NCI-H748 (cell line): ENCODE data around the gene SEMA6A.
A peak's percentile ranks its signal among the peaks of the same experiment; 100 is the strongest.

Experiments used
- DNase-seq: peaks from one replicate; lab custom pipeline; 2025; ENCODE audit not compliant: unreplicated experiment; lab: John Stamatoyannopoulos, UW

SEMA6A gene

GRCh38 chr5:116442931-116443551 lies 131.6 kb downstream of the SEMA6A start:
- peak; percentile 24 for DNase-seq

DNA sequence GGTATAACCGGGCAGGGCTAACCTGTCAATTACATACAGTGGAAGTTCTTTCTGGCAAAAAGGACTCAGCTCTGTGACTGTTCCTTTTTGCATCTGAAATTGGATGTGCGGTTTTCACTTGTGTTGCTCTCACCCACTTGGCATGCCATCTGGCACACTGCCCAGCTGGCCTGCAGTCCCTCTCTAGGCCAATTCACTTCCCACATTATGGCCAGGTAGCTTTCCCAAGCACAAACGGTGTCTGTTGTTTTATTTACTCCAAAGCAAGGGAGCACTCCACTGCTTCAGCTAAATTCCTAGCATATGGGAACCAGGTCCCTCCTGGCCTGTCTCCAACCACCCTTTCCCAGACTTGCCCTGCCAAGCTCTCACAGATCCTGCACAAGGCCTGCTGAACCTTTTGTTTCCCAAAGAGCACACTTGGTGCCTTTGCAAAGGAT lies 132.5 kb downstream of the SEMA6A start:
- DNase-seq, result peak; percentile 90

DNA sequence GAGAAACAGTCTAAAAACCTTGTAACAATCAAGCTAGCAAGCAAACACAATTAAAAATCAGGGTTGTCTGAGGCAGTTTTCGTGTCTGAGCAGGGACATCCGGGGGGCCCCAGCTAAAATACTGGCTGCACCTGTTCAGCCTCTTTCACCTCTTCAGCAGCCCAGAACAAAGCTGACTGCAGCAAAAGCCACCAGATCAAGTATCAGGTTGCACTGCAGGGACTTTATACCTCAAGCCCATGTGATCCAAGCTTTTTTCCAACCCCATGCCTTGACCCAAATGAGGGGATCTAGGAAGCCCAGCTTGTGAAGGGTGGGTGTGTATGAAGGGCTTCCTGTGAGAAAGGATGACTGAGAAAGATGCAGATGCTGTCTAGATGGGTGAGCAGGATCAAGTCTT lies 133.4 kb downstream of the SEMA6A start:
- peak; percentile 96 for DNase-seq

DNA sequence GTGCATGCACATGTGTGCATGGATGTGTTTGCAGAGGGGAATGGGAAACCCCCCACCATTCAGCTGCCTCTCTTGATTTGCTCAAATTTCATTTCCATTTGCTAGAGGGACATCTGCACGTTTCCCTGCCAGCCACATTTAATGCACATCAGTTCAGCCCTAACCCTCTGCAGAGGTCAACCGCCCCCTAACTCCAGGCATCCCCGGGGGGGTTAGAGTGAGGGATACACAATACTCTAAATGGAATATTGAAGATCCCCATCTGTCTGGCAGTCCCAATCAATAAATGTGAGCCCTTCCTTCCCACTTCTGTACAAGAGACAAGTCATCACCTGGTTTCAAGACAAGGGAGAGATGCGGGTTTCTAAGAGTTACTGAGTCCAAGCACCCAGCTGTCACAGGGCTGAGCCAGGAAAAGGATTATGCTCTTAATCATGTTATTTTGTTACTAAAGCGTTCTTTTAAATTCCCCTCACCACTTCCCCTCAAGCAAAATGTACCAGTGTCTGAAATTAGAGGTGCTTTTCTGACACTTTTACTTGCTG lies 134.1 kb downstream of the SEMA6A start:
- peak; percentile 53 for DNase-seq

- no peak for DNase-seq
Measured at GRCh38 chr5:116439905-116440304, 134.7 kb downstream of the SEMA6A start.

DNA sequence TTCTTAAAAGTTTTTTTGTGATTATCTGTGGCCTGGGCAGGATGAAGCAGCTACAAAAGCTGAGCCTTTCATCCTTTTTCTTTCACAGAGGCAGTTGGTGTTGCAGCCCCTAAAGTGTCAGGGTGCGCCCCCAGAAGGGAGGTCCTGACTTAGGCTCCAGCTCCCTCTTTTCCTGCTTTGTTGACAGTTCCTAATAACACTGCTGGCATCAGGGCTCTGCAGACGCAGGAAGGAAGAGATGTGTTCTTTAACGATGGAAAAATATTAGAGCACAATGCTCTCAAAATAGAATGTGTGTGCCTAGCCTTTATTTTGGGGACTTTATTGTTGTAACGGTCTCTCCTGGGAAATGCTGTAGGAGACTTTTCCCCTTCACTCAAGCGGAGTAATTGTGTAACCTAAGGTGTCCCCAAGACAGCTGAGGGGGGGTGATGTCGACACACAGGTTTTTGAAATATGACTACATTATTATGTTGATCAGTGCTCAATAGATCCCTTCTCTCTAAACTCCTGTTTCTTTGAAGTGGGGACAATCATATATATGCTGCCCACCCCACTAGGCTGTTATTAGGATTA lies 135.6 kb downstream of the SEMA6A start:
- DNase-seq, result no peak

GRCh38 chr5:116437922-116438578 lies 136.6 kb downstream of the SEMA6A start:
- peak; percentile 8 for DNase-seq

DNA sequence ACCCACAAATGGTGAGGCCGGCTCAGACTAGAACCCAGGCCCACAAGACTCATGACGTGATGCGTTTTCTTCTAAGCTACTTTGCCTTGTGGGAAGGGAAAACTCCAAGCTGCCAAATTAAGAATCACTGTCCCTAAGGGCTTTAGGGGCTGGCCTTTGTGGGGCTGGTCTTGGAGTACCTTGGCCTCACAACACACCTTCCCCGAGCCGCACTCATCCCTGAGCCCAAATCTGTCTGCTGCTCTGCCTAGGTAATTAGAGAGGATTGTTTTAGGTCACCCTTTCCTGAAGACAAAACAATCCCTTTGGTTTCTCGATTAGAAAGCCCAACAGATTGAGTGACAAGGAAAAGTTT lies 137.3 kb downstream of the SEMA6A start:
- no peak for DNase-seq

- DNase-seq, result no peak
Measured at GRCh38 chr5:116436674-116437350, 137.8 kb downstream of the SEMA6A start.

- DNase-seq, result no peak
Measured at GRCh38 chr5:116428966-116429365, 145.7 kb downstream of the SEMA6A start.

DNA sequence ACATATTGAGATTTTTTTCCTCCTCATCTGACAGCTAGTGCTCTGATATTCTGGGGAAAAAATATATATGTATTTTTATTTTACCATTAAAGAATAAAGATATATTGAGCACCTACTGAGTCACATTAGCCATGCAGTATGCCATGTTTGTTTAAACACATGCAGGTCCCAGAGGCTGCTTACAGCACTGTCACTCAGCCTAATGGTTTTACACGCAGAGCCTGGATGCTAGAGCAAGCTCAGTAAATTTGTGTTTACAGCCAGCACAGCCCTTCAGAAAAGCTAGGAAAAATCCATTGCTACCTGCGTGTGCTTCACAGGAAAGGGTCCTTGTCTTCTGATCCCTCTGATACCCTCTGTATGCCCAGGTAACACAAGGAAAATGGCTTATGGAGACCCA lies 146.2 kb downstream of the SEMA6A start:
- no peak for DNase-seq

GRCh38 chr5:116424951-116425350 lies 149.7 kb downstream of the SEMA6A start:
- DNase-seq, result no peak

DNA sequence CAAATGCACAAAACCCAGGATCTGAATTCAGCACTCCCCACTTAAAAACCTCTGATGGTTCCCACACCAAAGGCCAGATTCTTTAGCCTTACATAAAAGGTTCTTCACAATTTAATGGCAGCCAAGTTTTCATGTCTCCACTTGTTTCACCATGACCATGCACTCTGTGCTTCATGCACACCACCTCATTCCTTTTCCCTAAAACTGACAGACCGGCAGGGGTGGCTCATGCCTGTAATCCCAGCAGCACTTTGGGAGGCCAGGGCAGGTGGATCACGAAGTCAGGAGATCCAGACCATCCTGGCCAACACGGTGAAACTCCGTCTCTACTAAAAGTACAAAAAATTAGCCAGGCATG lies 150.4 kb downstream of the SEMA6A start:
- DNase-seq, result no peak

DNA sequence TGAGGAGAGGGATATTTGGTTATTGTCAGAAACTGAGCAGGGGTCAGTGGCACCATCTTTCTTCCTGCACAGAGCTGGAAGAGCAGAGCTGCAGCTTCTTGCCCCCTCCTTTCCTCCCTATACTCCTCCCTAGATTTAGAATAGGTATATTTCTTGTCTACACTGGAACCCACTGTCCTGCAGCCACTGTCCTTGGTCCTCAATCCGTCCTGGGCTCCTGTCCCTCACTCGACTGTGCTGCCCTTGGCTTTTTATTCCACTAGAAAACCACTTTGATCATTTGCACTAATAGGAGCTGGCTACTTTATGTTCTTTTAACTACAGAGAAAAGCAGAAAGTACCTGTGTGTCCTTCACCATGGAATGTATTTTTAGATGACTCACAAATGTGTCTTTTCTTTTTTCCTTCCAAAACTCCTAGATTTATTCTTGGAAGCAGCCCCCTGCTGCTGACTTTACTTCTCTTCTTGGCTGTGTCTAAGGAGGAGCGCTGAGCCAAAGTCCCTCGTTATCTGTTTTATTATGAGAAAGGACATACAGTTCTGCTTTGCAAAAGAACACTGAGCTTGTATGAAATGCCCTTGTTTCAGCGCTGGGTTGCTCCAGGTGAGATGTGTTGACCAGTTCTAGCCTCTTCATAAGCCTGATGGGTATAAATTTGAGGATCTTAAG lies 150.9 kb downstream of the SEMA6A start:
- no peak for DNase-seq

DNA sequence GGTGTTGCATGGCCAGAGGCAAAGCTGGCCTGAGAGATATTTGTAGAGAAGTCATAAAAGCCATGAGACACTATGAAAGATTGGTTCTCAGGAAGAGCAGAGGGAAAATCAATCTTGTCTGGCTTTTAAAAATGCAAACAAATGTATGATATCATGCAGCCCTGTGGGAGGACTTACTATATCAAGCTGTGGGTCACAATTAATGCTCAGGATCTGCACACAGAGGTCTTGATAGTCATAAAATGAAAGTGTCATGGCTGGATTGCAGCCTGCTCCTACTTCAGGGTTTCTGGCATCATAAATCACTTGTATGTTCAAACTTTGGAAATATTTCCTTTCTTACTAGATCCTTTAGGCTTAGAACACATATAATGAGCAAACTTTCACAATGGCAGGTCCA lies 151.5 kb downstream of the SEMA6A start:
- no peak for DNase-seq

- DNase-seq, result no peak
Measured at GRCh38 chr5:116421080-116421629, 153.5 kb downstream of the SEMA6A start.

DNA sequence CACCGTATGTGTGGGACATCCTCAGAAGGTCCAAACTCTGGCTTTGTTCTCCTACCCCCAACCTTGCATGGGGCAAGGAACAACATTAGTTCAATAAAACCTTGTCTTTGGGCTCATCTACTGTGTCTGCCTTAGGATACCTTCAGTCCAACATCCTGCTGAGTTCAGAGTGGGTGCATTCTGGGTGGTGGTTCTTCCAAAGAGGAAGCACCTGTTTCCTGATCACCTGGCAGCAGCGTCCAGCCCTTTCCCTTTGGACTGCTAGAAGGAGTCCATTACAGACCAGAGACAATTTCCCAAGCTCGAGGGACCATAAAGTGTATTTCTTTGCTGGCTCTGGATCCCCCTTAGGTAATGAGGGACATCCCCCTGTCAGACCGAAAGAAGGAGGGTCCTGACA lies 154.1 kb downstream of the SEMA6A start:
- DNase-seq, result no peak

GRCh38 chr5:116419258-116419657 lies 155.4 kb downstream of the SEMA6A start:
- DNase-seq, result no peak

- no peak for DNase-seq
Measured at GRCh38 chr5:116418774-116419173, 155.8 kb downstream of the SEMA6A start.

DNA sequence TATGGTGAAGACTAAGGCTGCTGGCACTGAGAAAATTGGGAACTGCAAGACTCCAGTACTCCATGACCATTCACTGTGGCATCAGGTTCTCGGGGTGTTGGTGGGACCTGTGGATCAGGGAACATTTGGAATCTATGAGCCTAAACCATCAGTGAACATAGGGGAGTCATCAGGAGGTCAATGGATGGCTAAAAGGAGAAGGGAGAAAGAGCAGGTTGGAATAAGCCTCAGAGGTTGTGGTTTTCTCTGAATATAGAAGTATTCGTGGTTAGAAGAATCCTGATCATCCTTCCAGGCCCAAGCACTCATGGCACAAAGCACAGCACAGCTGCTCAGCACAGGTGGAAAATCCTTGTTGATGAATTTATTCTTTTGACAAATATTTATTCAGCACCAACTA lies 156.6 kb downstream of the SEMA6A start:
- DNase-seq, result no peak

DNA sequence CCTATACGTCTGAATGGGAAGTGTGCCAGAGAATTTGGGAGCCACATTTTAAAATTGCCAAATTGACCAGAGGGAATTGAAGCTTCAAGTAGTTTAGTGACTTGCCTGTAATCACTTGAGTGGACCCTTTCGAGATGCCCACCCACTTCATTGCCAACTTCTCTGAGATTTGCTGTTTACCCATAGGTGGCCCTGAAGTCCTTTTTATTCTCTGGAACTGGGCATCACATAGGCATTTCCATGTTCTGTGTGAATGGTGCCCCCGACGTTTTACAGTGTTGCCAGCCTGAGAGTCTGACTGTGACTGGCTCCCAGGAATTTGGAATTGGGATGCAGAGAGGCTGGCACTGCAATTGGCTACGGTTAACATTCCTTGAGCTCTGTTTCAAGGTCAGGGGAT lies 158.6 kb downstream of the SEMA6A start:
- DNase-seq, result no peak
